NCI-H1436 (cell line): Measurements from ENCODE around the gene PTPRR.
"Not testable (repeated sequence)": the region's sequence is repeated elsewhere in the genome, so short reads cannot be mapped to it uniquely, and the experiment has no call there.

Experiments used
- DNase-seq: peaks from one replicate; lab custom pipeline; 2025; lab: John Stamatoyannopoulos, UW

Gene PTPRR

DNA sequence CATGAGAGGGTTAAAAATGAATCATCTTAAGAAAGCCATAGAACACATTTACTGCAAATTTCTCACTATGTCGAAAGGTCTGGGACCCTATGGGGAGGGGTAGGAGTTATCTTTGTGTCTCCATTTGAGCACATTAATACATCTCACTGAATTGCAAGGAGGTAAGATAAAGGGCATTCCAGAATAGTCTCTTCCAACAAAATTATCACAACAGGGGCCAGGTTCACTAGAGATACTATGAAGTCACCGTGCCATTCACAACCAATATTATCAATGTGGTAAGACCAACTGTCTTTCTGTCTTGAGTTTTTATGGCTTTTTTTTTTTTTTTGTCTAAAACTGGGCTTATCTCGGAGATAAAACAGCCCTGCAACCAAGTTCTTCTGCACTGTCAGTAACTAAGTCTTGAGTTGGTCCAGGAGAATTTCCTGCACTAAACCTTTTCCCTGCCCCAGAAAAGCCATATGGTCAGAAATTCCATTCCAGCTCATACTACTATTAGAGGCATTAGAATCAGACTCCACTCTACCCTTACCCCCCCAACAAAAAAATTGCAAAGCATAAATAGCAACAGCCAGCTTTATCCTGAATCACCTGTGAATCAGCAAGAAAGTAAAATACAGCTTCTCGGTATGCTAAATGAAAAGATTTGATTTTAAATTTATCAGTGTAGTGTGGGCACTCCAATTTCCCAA is 79.7 kb downstream of the PTPRR start:
- DNase-seq = no peak

DNA sequence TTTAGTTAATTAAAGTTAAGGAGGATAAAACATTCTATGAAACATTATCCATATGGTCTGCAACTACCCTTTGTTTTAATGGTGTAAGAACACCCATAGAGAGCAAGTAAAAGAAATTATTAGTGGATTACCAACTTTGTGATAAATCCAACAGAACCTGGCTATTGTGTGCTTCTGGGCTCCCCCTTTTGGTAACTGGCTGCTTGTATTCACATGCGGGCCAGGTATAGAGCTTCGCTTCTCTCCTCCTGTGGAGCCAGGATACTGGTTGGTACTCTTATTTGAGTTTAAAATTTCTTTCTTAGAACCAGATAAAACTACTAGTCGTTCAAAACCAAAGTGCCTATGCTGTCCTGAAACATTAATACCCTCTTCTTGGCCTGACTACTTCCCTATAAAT is 81.0 kb downstream of the PTPRR start:
- no peak for DNase-seq

- DNase-seq = no peak
These were observed 82.4 kb downstream of the PTPRR start for GRCh38 chr12:70838127-70838526.

GRCh38 chr12:70837026-70837425 is 83.5 kb downstream of the PTPRR start:
- DNase-seq = no peak

DNA sequence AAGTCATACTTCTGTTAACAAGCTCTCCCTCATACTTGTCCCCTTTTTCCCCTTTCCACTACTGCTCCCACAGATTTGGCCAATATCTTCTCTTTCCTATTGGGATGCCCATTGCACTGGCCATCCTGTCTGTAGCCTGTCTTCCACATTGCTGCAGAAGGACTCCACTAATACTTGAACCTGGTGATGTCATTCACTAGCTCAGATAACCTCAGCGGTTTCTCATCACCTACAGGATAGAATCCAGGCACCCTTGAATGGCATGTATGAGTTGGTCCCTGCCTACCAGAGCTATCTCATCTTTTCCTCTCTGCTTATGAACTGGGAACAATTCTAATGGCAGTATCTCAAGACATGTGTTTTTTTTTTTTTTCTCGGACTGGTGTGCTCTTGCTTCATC is 84.6 kb downstream of the PTPRR start:
- DNase-seq = no peak

DNA sequence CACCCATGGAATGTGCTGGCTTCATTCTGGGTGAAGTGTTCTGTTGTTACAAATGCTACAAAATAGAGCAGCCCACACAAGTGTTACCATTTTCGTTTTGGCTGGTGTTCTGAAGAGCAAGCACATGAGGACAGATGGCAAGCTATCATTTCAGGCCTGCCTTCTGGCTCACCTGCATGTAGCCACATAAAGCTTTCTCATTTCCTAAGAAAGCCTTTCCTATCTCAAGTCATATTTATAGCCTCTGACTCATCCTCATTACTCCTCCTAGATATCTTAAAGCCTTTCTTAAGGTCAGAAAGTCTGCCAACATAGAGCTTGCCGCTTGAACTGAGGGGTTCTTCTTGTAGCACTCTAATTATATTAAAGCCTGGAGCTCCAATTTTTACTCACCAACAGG is 89.0 kb downstream of the PTPRR start:
- no peak for DNase-seq

DNA sequence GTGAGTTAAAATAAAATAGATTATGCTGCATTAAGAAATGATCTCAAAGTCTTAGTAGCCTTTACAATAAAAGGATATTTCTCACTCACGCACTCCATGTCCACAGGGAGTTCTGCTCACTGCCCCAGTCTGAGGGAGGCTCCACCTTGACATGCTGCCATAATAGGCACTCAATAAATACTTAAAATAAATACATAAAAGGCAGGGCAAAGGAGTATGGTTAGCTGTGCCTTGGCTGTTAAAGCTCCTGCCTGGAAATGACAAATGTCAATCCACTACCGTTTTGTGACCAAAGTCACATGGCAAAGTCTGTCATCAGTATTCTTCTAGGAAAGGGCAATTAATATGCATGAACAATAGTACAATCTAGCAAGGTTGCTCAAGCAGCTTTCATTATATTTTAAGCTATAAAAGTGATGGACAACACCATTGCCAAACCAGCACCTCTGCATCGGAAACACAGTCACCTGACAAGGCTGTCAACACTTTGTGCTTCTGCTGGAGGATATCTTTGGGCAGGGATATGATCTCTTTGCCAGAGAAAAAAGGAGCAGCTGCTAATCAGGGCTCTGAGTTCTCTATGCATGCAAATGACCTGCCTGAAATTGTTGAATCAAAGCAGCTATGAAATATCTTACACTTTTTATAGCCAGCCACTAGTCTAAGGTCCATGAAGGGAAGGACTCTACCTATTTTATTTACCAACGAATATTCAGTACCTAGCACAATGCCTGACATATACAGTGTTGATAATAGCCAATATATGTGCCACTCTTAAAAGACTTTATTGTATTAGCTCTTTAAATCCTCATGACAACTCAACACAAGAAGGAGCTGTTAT is 90.1 kb downstream of the PTPRR start:
- DNase-seq = no peak

GRCh38 chr12:70829070-70829469 is 91.5 kb downstream of the PTPRR start:
- DNase-seq = no peak

- no peak for DNase-seq
These were observed 92.2 kb downstream of the PTPRR start for GRCh38 chr12:70828351-70828750.

- DNase-seq = no peak
These were observed 94.4 kb downstream of the PTPRR start for GRCh38 chr12:70826156-70826555.

DNA sequence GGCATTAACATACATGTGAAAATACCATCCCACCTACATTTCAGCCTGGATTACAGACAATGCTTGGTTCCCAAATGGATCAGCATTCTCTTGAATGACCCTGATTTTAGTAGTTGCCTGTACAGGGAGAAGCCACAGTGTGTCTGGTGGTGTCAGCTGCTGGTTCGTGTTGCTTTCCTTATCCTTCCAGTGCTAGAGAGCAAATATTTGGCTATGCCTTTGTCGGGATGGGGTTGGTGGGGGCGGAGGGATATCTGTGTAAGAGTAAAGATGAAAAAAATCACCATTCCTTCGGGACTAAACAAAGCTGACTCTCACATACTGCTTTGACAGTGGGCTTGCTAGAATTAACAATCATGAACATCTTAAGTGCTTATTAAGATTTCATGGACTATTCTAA is 96.0 kb downstream of the PTPRR start:
- no peak for DNase-seq

GRCh38 chr12:70823182-70823976 is 97.2 kb downstream of the PTPRR start:
- DNase-seq = no peak

DNA sequence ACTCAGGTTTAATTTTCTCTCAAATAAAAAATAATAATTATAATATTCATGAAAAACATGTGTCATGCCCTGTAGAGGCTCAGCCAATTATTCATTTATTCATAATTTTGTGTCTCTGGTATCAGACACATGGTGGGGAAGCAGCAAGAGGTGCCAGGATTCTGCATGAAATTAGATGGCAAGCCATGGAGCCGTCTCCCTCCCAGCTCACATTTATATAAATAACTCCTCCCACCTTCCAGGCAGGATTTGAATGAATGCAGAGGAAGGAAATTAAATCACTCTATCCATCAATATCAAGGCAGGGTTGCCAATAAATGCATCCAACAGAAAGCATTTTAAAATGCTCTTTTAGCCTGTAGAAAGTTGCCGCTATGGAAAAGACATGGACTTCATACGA is 98.1 kb downstream of the PTPRR start:
- DNase-seq = no peak

DNA sequence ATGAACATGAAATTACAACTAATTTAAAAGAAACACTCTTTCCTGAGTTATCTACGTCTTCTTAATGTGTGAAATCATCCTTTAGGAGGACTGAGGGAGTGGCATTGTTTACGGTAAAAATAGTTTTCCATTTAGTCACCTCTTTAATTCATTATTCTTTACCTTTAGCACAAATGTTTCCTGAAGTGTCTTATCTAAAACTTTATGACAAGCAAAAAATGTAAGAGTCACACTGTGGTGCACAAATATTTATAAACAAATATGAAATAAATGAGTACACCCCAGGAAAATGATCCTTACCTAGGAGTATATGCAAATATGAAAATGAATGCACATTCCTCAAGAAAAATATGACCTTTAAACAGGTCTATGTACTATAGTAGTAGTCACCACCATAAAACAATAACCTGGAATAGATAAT is 104.6 kb downstream of the PTPRR start:
- no peak for DNase-seq

DNA sequence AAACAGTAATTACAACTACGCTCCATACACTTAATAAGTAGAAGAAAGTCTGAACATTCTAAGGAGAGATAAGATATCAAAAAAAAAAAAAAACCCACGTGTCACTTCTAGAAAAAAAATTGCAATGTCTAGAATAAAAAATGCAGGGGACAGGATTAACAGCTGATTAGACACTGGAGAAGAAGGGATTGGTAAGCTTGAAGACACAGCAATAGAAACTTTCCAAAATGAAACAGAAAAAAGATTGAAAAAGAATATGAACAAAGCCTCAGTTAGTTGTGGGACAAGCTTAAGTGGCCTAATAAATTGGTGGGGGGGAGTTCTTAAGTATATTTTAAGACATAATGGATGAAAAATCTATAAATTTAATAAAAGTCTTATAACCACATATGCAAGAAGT is 105.5 kb downstream of the PTPRR start:
- no peak for DNase-seq

DNA sequence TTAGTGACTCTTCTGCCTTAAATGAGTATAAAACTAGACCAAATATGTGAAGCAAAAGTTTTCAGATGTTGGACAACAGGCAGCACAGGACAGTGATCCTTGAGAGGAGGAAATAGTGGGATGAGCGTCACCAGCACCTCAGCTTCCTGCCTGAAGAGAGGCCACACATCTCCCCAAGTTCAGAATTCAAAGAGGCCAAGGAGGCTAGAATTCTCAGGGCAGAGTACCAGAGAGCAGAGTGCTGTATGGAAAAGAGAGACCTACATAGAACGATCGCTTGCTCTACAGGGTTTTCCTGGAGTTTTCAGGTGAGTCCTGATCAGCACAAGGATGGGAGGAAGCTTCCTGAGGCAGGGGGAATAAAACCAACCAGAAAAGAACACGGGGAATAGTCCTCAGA is 107.0 kb downstream of the PTPRR start:
- no peak for DNase-seq

GRCh38 chr12:70812136-70812535 is 108.4 kb downstream of the PTPRR start:
- DNase-seq = no peak

- DNase-seq = no peak
These were observed 110.7 kb downstream of the PTPRR start for GRCh38 chr12:70809887-70810286.

GRCh38 chr12:70807993-70808392 is 112.5 kb downstream of the PTPRR start:
- DNase-seq = not testable (repeated sequence)

DNA sequence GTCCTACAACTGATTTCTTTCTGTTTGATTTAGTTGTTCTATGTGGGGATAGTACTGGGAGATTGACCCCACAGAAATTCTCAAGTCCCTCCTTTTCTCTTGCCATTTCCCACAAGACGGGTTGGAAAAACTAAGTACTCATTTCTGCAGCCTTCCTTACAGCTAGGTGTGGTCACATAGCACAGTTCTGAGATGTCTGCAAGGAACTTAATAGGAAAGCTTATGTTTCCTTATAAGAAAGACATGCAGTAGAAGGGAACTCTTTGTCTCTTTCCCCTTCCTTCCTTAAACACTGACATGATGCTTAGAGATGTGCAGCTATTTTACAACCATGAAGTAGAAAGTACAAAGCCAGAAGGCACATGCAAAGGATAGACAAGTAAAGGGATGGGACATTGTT is 113.7 kb downstream of the PTPRR start:
- no peak for DNase-seq

GRCh38 chr12:70806043-70806442 is 114.5 kb downstream of the PTPRR start:
- no peak for DNase-seq

DNA sequence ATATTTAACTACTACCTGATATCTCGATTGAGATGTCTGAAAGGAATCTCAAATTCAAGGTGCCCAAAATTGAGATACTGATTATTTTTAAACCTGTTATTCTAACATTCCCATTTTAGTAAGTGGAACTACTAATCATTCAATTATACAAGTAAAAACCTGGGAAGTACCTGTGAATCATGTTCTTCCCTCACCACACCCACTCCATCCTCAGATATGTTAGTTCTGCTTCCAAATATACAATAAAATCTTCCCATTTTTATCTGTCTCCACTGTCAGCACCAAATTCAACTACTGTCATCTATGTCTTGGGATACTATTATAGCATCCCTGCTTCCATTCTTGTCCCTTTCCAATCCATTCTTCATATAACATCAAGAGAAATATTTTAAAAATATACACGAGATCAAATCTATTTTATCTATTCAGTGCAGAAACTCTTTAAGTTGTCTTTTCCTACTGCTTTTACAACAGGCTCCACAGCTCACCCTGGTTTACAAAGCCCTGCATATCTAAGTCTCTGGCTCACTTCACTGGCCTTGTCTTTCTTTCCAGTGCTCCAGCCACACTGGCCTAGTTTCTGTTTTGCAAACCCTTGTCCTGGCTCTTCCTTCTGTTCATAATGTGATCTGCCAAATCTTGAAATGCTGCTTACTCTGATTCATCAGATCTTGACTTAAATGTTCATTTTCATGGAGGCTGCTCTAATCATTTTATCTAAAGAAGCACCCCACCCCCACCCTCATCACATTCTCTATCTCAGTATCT is 122.3 kb downstream of the PTPRR start:
- no peak for DNase-seq
